HEK293 (cell line): ENCODE results near the gene CKS1B.
A peak's percentile ranks its signal among the peaks of the same experiment; 100 is the strongest.

ENCODE experiments used
- HIC1 ChIP-seq: fragments of 450-650 bp; formaldehyde crosslinking; IDR thresholded peaks from 2 replicates; pipeline ENCODE4 v1.5.1; 2016; ENCODE audit warnings: missing biosample characterization, missing genetic modification characterization
- MEIS1 ChIP-seq: sonication (generic); formaldehyde crosslinking; IDR thresholded peaks from 2 replicates; pipeline ENCODE4 v1.8.1; 2022; ENCODE audit warnings: missing genetic modification reagents, mild to moderate bottlenecking, borderline replicate concordance
- MZF1 ChIP-seq: fragments of 450-650 bp; formaldehyde crosslinking; IDR thresholded peaks from 2 replicates; pipeline ENCODE4 v1.5.1; 2017; ENCODE audit warnings: missing biosample characterization, missing genetic modification characterization, borderline replicate concordance
- PATZ1 ChIP-seq: fragments of 450-650 bp; formaldehyde crosslinking; IDR thresholded peaks from 2 replicates; pipeline ENCODE4 v1.5.1; 2016; ENCODE audit warnings: missing biosample characterization, missing genetic modification characterization
- PRDM4 ChIP-seq: fragments of 450-650 bp; formaldehyde crosslinking; IDR thresholded peaks from 2 replicates; pipeline ENCODE4 v1.5.1; 2017; ENCODE audit warnings: missing biosample characterization, missing genetic modification characterization
- WT1 ChIP-seq: fragments of 450-650 bp; formaldehyde crosslinking; IDR thresholded peaks from 2 replicates; pipeline ENCODE4 v1.5.1; 2016; ENCODE audit warnings: missing biosample characterization, missing genetic modification characterization
- ZBTB26 ChIP-seq: fragments of 450-650 bp; formaldehyde crosslinking; optimal IDR thresholded peaks from 2 replicates; pipeline ENCODE3; 2016; ENCODE audit warnings: missing biosample characterization, mild to moderate bottlenecking, missing genetic modification characterization
- ZBTB49 ChIP-seq: fragments of 450-650 bp; formaldehyde crosslinking; IDR thresholded peaks from 2 replicates; pipeline ENCODE4 v1.5.1; 2016; ENCODE audit warnings: missing biosample characterization, missing genetic modification characterization, low read depth
- ZBTB7A ChIP-seq: fragments of 450-650 bp; formaldehyde crosslinking; IDR thresholded peaks from 2 replicates; pipeline ENCODE4 v1.5.1; 2016; ENCODE audit warnings: low read depth, missing biosample characterization, missing genetic modification characterization
- ZNF146 ChIP-seq: fragments of 450-650 bp; formaldehyde crosslinking; IDR thresholded peaks from 2 replicates; pipeline ENCODE4 v1.5.1; 2016; ENCODE audit warnings: missing biosample characterization, missing genetic modification characterization
- ZNF239 ChIP-seq: fragments of 450-650 bp; formaldehyde crosslinking; IDR thresholded peaks from 2 replicates; pipeline ENCODE4 v1.5.1; 2016; ENCODE audit warnings: missing biosample characterization, missing genetic modification characterization
- ZNF24 ChIP-seq: fragments of 450-650 bp; formaldehyde crosslinking; IDR thresholded peaks from 2 replicates; pipeline ENCODE4 v1.5.1; 2016; ENCODE audit warnings: missing biosample characterization, missing genetic modification characterization
- ZNF280C ChIP-seq: fragments of 450-650 bp; formaldehyde crosslinking; IDR thresholded peaks from 2 replicates; pipeline ENCODE4 v1.5.1; 2016; ENCODE audit warnings: missing biosample characterization, missing genetic modification characterization
- ZNF324 ChIP-seq: fragments of 450-650 bp; formaldehyde crosslinking; IDR thresholded peaks from 2 replicates; pipeline ENCODE4 v1.5.1; 2016; ENCODE audit warnings: missing biosample characterization, missing genetic modification characterization
- ZNF354C ChIP-seq: fragments of 450-650 bp; formaldehyde crosslinking; IDR thresholded peaks from 2 replicates; pipeline ENCODE4 v1.5.1; 2016; ENCODE audit warnings: missing biosample characterization, missing genetic modification characterization, low read depth, borderline replicate concordance
- ZNF560 ChIP-seq: fragments of 450-650 bp; formaldehyde crosslinking; IDR thresholded peaks from 2 replicates; pipeline ENCODE4 v1.5.1; 2017; ENCODE audit warnings: missing biosample characterization, missing genetic modification characterization, borderline replicate concordance
- ZNF561 ChIP-seq: fragments of 450-650 bp; IDR thresholded peaks from 2 replicates; pipeline ENCODE4 v1.5.1; 2018; ENCODE audit warnings: missing biosample characterization, missing genetic modification characterization, borderline replicate concordance
- ZNF600 ChIP-seq: fragments of 450-650 bp; formaldehyde crosslinking; IDR thresholded peaks from 2 replicates; pipeline ENCODE4 v1.5.1; 2016; ENCODE audit warnings: missing biosample characterization, missing genetic modification characterization
- ZNF645 ChIP-seq: fragments of 450-650 bp; formaldehyde crosslinking; IDR thresholded peaks from 2 replicates; pipeline ENCODE4; 2016; ENCODE audit warnings: missing biosample characterization, missing genetic modification characterization
- ZNF777 ChIP-seq: fragments of 450-650 bp; formaldehyde crosslinking; IDR thresholded peaks from 2 replicates; pipeline ENCODE4 v1.5.1; 2017; ENCODE audit warnings: missing biosample characterization, missing genetic modification characterization, borderline replicate concordance
- ZNF785 ChIP-seq: fragments of 450-650 bp; formaldehyde crosslinking; IDR thresholded peaks from 2 replicates; pipeline ENCODE4 v1.5.1; 2016; ENCODE audit warnings: missing biosample characterization, missing genetic modification characterization
- ZNF791 ChIP-seq: fragments of 450-650 bp; formaldehyde crosslinking; IDR thresholded peaks from 2 replicates; pipeline ENCODE4 v1.5.1; 2016; ENCODE audit warnings: missing biosample characterization, missing genetic modification characterization
- ZSCAN4 ChIP-seq: fragments of 450-650 bp; formaldehyde crosslinking; IDR thresholded peaks from 2 replicates; pipeline ENCODE4 v1.5.1; 2017; ENCODE audit warnings: missing biosample characterization, missing genetic modification characterization

The CKS1B gene

GRCh38 chr1:155002464-155003226 lies 28.2 kb downstream of the CKS1B start, which contains the start of gene ZBTB7B (continued):
- 0 out of 2 replicates have a peak, but pooled peaks have one; percentile 8 for TF ChIP-seq ZNF600
- no peak for TF ChIP-seq ZNF561 (tag by site-specific recombination)
- TF ChIP-seq ZBTB7A = peak; percentile 43; the same call in 1 of the 2 replicates
- no peak for TF ChIP-seq MZF1 (tag by site-specific recombination)
- TF ChIP-seq PATZ1 (tag by site-specific recombination) = peak; percentile 72
- TF ChIP-seq ZNF24 (tag by site-specific recombination) = 0 out of 2 replicates have a peak, but pooled peaks have one; percentile 12
- no peak for TF ChIP-seq ZNF560 (tag by site-specific recombination)
- no peak for TF ChIP-seq WT1 (tag by site-specific recombination)
- TF ChIP-seq PRDM4 (tag by site-specific recombination) = no peak
- TF ChIP-seq ZBTB26 (tag by site-specific recombination) = no peak
- TF ChIP-seq ZNF777 (tag by site-specific recombination) = peak; percentile 59; the same call in 1 of the 2 replicates
- no peak for TF ChIP-seq ZBTB49 (tag by site-specific recombination)
- TF ChIP-seq ZSCAN4 (tag by site-specific recombination) = no peak
- TF ChIP-seq ZNF645 (tag by site-specific recombination) = no peak
- 0 out of 2 replicates have a peak, but pooled peaks have one; percentile 2 for TF ChIP-seq ZNF146 (tag by site-specific recombination)
- TF ChIP-seq MEIS1 = no peak
- TF ChIP-seq ZNF791 (tag by site-specific recombination) = no peak
- no peak for TF ChIP-seq ZNF280C (tag by site-specific recombination)
- TF ChIP-seq HIC1 (tag by site-specific recombination) = no peak
- no peak for TF ChIP-seq ZNF785
- no peak for TF ChIP-seq ZNF324 (tag by site-specific recombination)
- no peak for TF ChIP-seq ZNF239 (tag by site-specific recombination)
- TF ChIP-seq ZNF354C (tag by site-specific recombination) = no peak
